Tibial nerve (tissue), 4 donors: Measurements from ENCODE around the gene NIPAL3. TPM values are rescaled to one million over a fixed set of nuclear protein-coding genes. Genes with fewer than 3 reads are reported as not detected.

ENCODE experiments used
- DNase-seq, 2 donors: peaks; one replicate each; pipeline ENCODE4 v3.0.0-alpha.2; 2019; ENCODE audit warnings: low spot score in 2 of 2
- H3K27ac ChIP-seq, 4 donors: fragments of 200-600 bp; sonication (generic) in 3 of 4; one replicate each; pipeline ENCODE4 v1.5.1; 2017 to 2019; ENCODE audit warnings: mild to moderate bottlenecking in 1 of 4
- H3K27me3 ChIP-seq, 2 donors: fragments of 200-600 bp; sonication (generic) in 1 of 2; one replicate each; pipeline versions ENCODE4 v1.5.1 to v1.6.0; 2017 to 2019
- H3K36me3 ChIP-seq, 3 donors: fragments of 200-600 bp; sonication (generic); one replicate each; pipeline ENCODE4 v1.5.1; 2018 to 2019
- H3K4me1 ChIP-seq, 4 donors: fragments of 200-600 bp; sonication (generic) in 3 of 4; one replicate each; pipeline ENCODE4 v1.5.1; 2017 to 2019
- H3K4me3 ChIP-seq, 4 donors: fragments of 200-600 bp; sonication (generic) in 3 of 4; one replicate each; pipeline ENCODE4 v1.5.1; 2017 to 2019; ENCODE audit warnings: mild to moderate bottlenecking in 1 of 4, moderate library complexity in 1 of 4
- H3K9me3 ChIP-seq, 4 donors: fragments of 200-600 bp; sonication (generic) in 3 of 4; one replicate each; pipeline ENCODE4 v1.5.1; 2017 to 2019
- CTCF ChIP-seq, 5 experiments: fragments of 200-600 bp in 3 of 5; fragments of 450-650 bp in 2 of 5; sonication (generic) in 3 of 5; IDR thresholded peaks; one replicate each; pipeline ENCODE4 v1.5.1; 2016 to 2019; ENCODE audit warnings: antibody characterized with exemption in 5 of 5, mild to moderate bottlenecking in 3 of 5, moderate library complexity in 2 of 5
- EP300 ChIP-seq, 2 donors: sonication (generic); formaldehyde crosslinking; IDR thresholded peaks; one replicate each; pipeline ENCODE4 v1.6.1; 2017; ENCODE audit warnings: antibody characterized with exemption in 2 of 2, mild to moderate bottlenecking in 1 of 2
- POLR2A ChIP-seq, 2 donors: fragments of 450-650 bp; IDR thresholded peaks; one replicate each; pipeline ENCODE4 v1.6.1; 2017; ENCODE audit warnings: antibody characterized with exemption in 2 of 2, mild to moderate bottlenecking in 2 of 2, moderate library complexity in 2 of 2
- whole genome bisulfite sequencing, 2 donors: methylation state at CpG; one replicate each; pipeline ENCODE4 v1.1.5; 2018; 5-methylcytosine and 5-hydroxymethylcytosine counted together
- total RNA-seq, 4 donors: library from RNA; depleted of rRNA; stranded (reverse); fragments of >200 nt; gene quantifications; one replicate each; pipeline ENCODE4 v1.1.0, GENCODE V29; 2016

NIPAL3 gene
- total RNA-seq, 4 donors from 2014 or later = 16.5 to 41.1 (median 30.1) TPM

GRCh38 chr1:24463776-24464735, 48.5 kb downstream of the NIPAL3 start:
- Histone ChIP-seq H3K36me3 (peaks cover 0 to 83% (median 0%) of the 10 kb centered on the region in 3 donors), H3K27ac (no peak overlapping the region), H3K9me3 (no peaks in the 10 kb centered on the region), H3K27me3 (no peaks in the 10 kb centered on the region), H3K4me3 (no peak overlapping the region), H3K4me1 (no peaks in the 10 kb centered on the region)
- 50 to 55% methylated on average over 14 of the region's 14 CpGs for WGBS, 2 donors
- DNase-seq = no peak
- no peak for TF ChIP-seq POLR2A (IDR thresholded peaks at IDR 0.05)
- TF ChIP-seq CTCF (IDR thresholded peaks at IDR 0.05) = no peak
- no peak for TF ChIP-seq EP300 (IDR thresholded peaks at IDR 0.05)

- no peaks in the 10 kb centered on the region for H3K4me1 ChIP-seq
- H3K27me3 ChIP-seq = no peaks in the 10 kb centered on the region
- TF ChIP-seq CTCF (IDR thresholded peaks at IDR 0.05) (no peak), POLR2A (IDR thresholded peaks at IDR 0.05) (no peak), EP300 (IDR thresholded peaks at IDR 0.05) (no peak)
- peaks cover 0 to 82% (median 2%) of the 10 kb centered on the region in 3 donors for H3K36me3 ChIP-seq
- no peak overlapping the region for H3K4me3 ChIP-seq
- WGBS, 2 donors = 69 to 71% methylated on average over 4 of the region's 4 CpGs
- no peak overlapping the region for H3K27ac ChIP-seq
- no peak for DNase-seq
- H3K9me3 ChIP-seq = peaks cover 0 to 3% (median 0%) of the 10 kb centered on the region in 4 donors
Measured at GRCh38 chr1:24465099-24465498, 49.5 kb downstream of the NIPAL3 start.

GRCh38 chr1:24465638-24466037, 50.0 kb downstream of the NIPAL3 start:
- H3K9me3 ChIP-seq = peaks cover 0 to 6% (median 0%) of the 10 kb centered on the region in 4 donors
- peaks cover 0 to 80% (median 2%) of the 10 kb centered on the region in 3 donors for H3K36me3 ChIP-seq
- WGBS, 2 donors = 91 to 100% methylated on average over 2 of the region's 2 CpGs
- no peak overlapping the region for H3K4me3 ChIP-seq
- no peak for DNase-seq
- H3K4me1 ChIP-seq = no peaks in the 10 kb centered on the region
- no peak overlapping the region for H3K27ac ChIP-seq
- H3K27me3 ChIP-seq = no peaks in the 10 kb centered on the region
- TF ChIP-seq POLR2A (IDR thresholded peaks at IDR 0.05) (no peak), CTCF (IDR thresholded peaks at IDR 0.05) (no peak), EP300 (IDR thresholded peaks at IDR 0.05) (no peak)

- WGBS, 2 donors = 71 to 73% methylated on average over 11 of the region's 11 CpGs
- Histone ChIP-seq H3K27ac (no peak overlapping the region), H3K4me3 (no peak overlapping the region), H3K4me1 (no peaks in the 10 kb centered on the region), H3K9me3 (peaks cover 0 to 6% (median 0%) of the 10 kb centered on the region in 4 donors), H3K36me3 (peaks cover 0 to 62% (median 2%) of the 10 kb centered on the region in 3 donors), H3K27me3 (no peaks in the 10 kb centered on the region)
- TF ChIP-seq EP300 (IDR thresholded peaks at IDR 0.05) (no peak), POLR2A (IDR thresholded peaks at IDR 0.05) (no peak), CTCF (IDR thresholded peaks at IDR 0.05) (no peak)
- no peak for DNase-seq
Measured at GRCh38 chr1:24468685-24469316, 53.2 kb downstream of the NIPAL3 start.

- no peak overlapping the region for H3K27ac ChIP-seq
- no peak overlapping the region for H3K4me3 ChIP-seq
- peaks cover 0 to 6% (median 0%) of the 10 kb centered on the region in 4 donors for H3K9me3 ChIP-seq
- H3K36me3 ChIP-seq = peaks cover 0 to 48% (median 2%) of the 10 kb centered on the region in 3 donors
- no peak for DNase-seq
- no peak for TF ChIP-seq EP300 (IDR thresholded peaks at IDR 0.05)
- no peak for TF ChIP-seq CTCF (IDR thresholded peaks at IDR 0.05)
- no peak for TF ChIP-seq POLR2A (IDR thresholded peaks at IDR 0.05)
- H3K4me1 ChIP-seq = no peaks in the 10 kb centered on the region
- WGBS, 2 donors = 93 to 94% methylated on average over 2 of the region's 2 CpGs
- no peaks in the 10 kb centered on the region for H3K27me3 ChIP-seq
Measured at GRCh38 chr1:24470592-24470991, 55.0 kb downstream of the NIPAL3 start.
